Skeletal muscle cell (primary cell): Measurements from ENCODE around the gene SLC7A10.

Experiments
- DNase-seq: peaks from one replicate; pipeline ENCODE4 v3.0.0-alpha.2; 2010; ENCODE audit warnings: low read depth
- H3K4me3 ChIP-seq: 2 replicates; pipeline ENCODE4 v1.5.1; 2011; ENCODE audit warnings: low read depth, mild to moderate bottlenecking, control low read depth, low read length, moderate library complexity

Gene SLC7A10

DNA sequence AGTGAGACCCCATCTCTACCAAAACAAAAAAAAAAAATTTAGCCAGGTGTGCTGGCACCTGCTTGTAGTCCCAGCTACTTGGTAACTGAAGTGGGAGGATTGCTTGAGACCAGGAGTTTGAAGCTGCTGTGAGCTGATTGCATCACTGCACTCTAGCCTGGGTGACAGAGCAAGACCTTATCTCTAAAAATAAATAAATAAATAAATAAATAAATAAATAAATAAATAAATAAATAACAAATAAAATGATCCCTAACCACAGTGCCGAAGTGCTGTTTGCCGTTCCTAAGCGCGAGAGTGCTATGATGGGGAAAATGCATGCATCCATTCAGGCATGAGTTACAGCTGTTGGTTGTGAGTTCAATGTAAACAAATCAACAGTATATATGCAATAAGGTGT is 66.5 kb downstream of the SLC7A10 start:
- H3K4me3 ChIP-seq = no peak overlapping the region
- DNase-seq = no peak
